Liver (tissue), 3 donors: ENCODE data around the gene ZDHHC11.

Source experiments
- ATF3 ChIP-seq: IDR thresholded peaks from 2 replicates; pipeline ENCODE4 v1.6.1; 2016; ENCODE audit warnings: antibody characterized with exemption
- CTCF ChIP-seq: fragments of 150-350 bp; IDR thresholded peaks from 2 replicates; pipeline ENCODE4 v1.5.1; 2017; ENCODE audit warnings: improper control_type of control experiment, low read depth, low read length; ENCODE audit not compliant: missing input control
- EGR1 ChIP-seq, 2 donors: IDR thresholded peaks; 2 replicates each; pipeline ENCODE4 v1.6.1; 2016 to 2018; ENCODE audit warnings: antibody characterized with exemption in 2 of 2, low read depth in 2 of 2
- FOXA1 ChIP-seq: IDR thresholded peaks from 2 replicates; pipeline ENCODE4 v1.6.1; 2016; ENCODE audit warnings: antibody characterized with exemption
- JUND ChIP-seq, 2 donors: IDR thresholded peaks; 2 replicates each; pipeline ENCODE4 v1.6.1; 2016; ENCODE audit warnings: antibody characterized with exemption in 2 of 2
- MAX ChIP-seq: IDR thresholded peaks from 2 replicates; pipeline ENCODE4 v1.6.1; 2016; ENCODE audit warnings: antibody characterized with exemption
- REST ChIP-seq: IDR thresholded peaks from 2 replicates; pipeline ENCODE4 v1.6.1; 2016; ENCODE audit warnings: antibody characterized with exemption, mild to moderate bottlenecking
- YY1 ChIP-seq: IDR thresholded peaks from 2 replicates; pipeline ENCODE4 v1.6.1; 2016; ENCODE audit warnings: antibody characterized with exemption, mild to moderate bottlenecking
- donor health status: healthy.
- donor health status: healthy.

- TF ChIP-seq CTCF: no peak
- TF ChIP-seq YY1: no peak
- no peak for TF ChIP-seq REST
- no peak for TF ChIP-seq ATF3
- TF ChIP-seq EGR1 (IDR thresholded peaks at IDR 0.05; ENCODE audit: low read depth in 2 of 2): no peak
- TF ChIP-seq MAX: no peak
- no peak for TF ChIP-seq JUND (IDR thresholded peaks at IDR 0.05)
- TF ChIP-seq FOXA1: no peak
Measured at GRCh38 chr5:867300-867870, 16.6 kb upstream of the ZDHHC11 start.
